ENCODE measurements around the gene ITGB1.

- TF ChIP-seq CTCF (conservative IDR thresholded peaks at IDR 0.05; ENCODE audit: low read depth, low read length) (no peak), EZH2 (IDR thresholded peaks at IDR 0.05; ENCODE audit: borderline replicate concordance, low read depth, low read length, poor library complexity, severe bottlenecking) (no peak)
These were observed 56.2 kb downstream of the ITGB1 start for GRCh38 chr10:32901815-32902214.

All from A673 (cell line).